Transverse colon (tissue), 4 donors: Measurements from ENCODE around the gene PCSK5. TPM values are rescaled to one million over a fixed set of nuclear protein-coding genes. Genes with fewer than 3 reads are reported as not detected.

Source experiments
- DNase-seq: peaks from one replicate; pipeline ENCODE4 v3.0.0-alpha.2; 2019
- H3K27ac ChIP-seq, 4 donors: fragments of 200-600 bp; sonication (generic); 2 replicates each; pipeline ENCODE4 v1.5.1; 2016 to 2018; ENCODE audit warnings: inconsistent platforms in 4 of 4
- H3K27me3 ChIP-seq: fragments of 200-600 bp; sonication (generic); 2 replicates; pipeline ENCODE4 v1.5.1; 2017; ENCODE audit warnings: inconsistent platforms
- H3K36me3 ChIP-seq, 4 donors: fragments of 200-600 bp; sonication (generic); 2 replicates each; pipeline ENCODE4 v1.5.1; 2017 to 2019; ENCODE audit warnings: inconsistent platforms in 4 of 4
- H3K4me1 ChIP-seq, 4 donors: fragments of 200-600 bp; sonication (generic); 2 replicates each; pipeline ENCODE4 v1.5.1; 2017 to 2020; ENCODE audit warnings: inconsistent platforms in 4 of 4
- H3K4me3 ChIP-seq, 4 donors: fragments of 200-600 bp; sonication (generic); 1 replicate in 1 of 4; 2 replicates in 3 of 4; pipeline versions ENCODE4 v1.5.1 to v1.6.1; 2017 to 2019; ENCODE audit warnings: inconsistent platforms in 4 of 4
- H3K9me3 ChIP-seq, 2 donors: fragments of 200-600 bp; sonication (generic); 2 replicates each; pipeline ENCODE4 v1.5.1; 2017 to 2019; ENCODE audit warnings: inconsistent platforms in 2 of 2
- EP300 ChIP-seq: sonication (generic); formaldehyde crosslinking; IDR thresholded peaks from one replicate; pipeline ENCODE4 v1.6.1; 2017; ENCODE audit warnings: antibody characterized with exemption, low read depth
- POLR2A ChIP-seq: fragments of 450-650 bp; IDR thresholded peaks from one replicate; pipeline ENCODE4 v1.6.1; 2016; ENCODE audit warnings: antibody characterized with exemption, mild to moderate bottlenecking, moderate library complexity
- POLR2AphosphoS5 ChIP-seq, 3 donors: sonication (generic); formaldehyde crosslinking; IDR thresholded peaks; one replicate each; pipeline ENCODE4 v1.6.1; 2016; ENCODE audit warnings: antibody characterized with exemption in 3 of 3
- WGBS, 2 donors: methylation state at CpG; one replicate each; pipeline ENCODE4 v1.1.5; 2018; ENCODE audit warnings: low coverage in 1 of 2; 5-methylcytosine and 5-hydroxymethylcytosine counted together
- in situ Hi-C, 4 donors: fragments of 200-750 bp; cut with MboI; loops; one replicate each; pipeline versions ENCODE4 v1.15.0 to v1.15.1; 2017; ENCODE audit warnings: low sequenced_read_pairs in 3 of 4, low pct_ligation_motif_present in 1 of 4, low pct_unique_long_range_greater_than_20kb in 1 of 4
- intact Hi-C: fragments of 100-400 bp; cut with DNase I; formaldehyde crosslinking; loops from one replicate; pipeline ENCODE4 v1.15.1; 2023; ENCODE audit warnings: low total_unique reads
- total RNA-seq, 4 donors: library from RNA; depleted of rRNA; stranded (reverse); fragments of >200 nt; gene quantifications; one replicate each; pipeline ENCODE4 v1.1.0, GENCODE V29; 2016
- TF ChIP-seq, protein P1 (sequence below), 5 experiments: fragments of 200-600 bp in 3 of 5; fragments of 450-650 bp in 2 of 5; sonication (generic) in 3 of 5; IDR thresholded peaks; 1 replicate in 2 of 5; 2 replicates in 3 of 5; pipeline ENCODE4 v1.5.1; 2016 to 2017; ENCODE audit warnings: antibody characterized with exemption in 5 of 5, inconsistent platforms in 3 of 5, mild to moderate bottlenecking in 2 of 5, moderate library complexity in 1 of 5

PCSK5 gene
- total RNA-seq, 4 donors from 2014 or later: 110 to 248 (median 127) TPM

DNA sequence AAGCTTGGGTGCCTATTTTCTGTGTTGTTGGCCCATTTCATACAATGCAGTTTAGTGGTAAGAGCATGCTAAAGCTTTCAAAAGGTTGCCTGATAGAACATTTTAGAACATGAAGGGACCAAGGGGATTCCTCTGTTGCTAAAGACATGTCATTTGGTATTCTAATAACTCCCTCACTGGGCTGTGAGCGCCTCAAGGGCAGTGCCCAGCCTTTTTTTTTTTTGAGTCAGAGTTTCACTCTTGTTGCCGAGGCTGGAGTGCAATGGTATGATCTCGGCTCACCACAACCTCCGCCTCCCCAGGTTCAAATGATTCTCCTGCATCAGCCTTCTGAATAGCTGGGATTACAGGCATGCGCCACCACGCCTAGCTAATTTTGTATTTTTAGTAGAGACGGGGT, 77.1 kb downstream of the PCSK5 start:
- DNase-seq: no peak
- WGBS, 2 donors: 88% methylated on average over 7 of the region's 7 CpGs; no CpG with 5 or more reads in 1 of the 2 donors
- intact Hi-C loops (no loop called here), in situ Hi-C loops (no loop called here)
- H3K4me3 ChIP-seq: no peak overlapping the region
- H3K27ac ChIP-seq: no peak overlapping the region
- no peaks in the 10 kb centered on the region for H3K27me3 ChIP-seq
- TF ChIP-seq POLR2AphosphoS5 (IDR thresholded peaks at IDR 0.05) (no peak), EP300 (no peak), POLR2A (no peak)
- TF ChIP-seq, protein P1, sequence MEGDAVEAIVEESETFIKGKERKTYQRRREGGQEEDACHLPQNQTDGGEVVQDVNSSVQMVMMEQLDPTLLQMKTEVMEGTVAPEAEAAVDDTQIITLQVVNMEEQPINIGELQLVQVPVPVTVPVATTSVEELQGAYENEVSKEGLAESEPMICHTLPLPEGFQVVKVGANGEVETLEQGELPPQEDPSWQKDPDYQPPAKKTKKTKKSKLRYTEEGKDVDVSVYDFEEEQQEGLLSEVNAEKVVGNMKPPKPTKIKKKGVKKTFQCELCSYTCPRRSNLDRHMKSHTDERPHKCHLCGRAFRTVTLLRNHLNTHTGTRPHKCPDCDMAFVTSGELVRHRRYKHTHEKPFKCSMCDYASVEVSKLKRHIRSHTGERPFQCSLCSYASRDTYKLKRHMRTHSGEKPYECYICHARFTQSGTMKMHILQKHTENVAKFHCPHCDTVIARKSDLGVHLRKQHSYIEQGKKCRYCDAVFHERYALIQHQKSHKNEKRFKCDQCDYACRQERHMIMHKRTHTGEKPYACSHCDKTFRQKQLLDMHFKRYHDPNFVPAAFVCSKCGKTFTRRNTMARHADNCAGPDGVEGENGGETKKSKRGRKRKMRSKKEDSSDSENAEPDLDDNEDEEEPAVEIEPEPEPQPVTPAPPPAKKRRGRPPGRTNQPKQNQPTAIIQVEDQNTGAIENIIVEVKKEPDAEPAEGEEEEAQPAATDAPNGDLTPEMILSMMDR (IDR thresholded peaks at IDR 0.05): no peak
- H3K4me1 ChIP-seq: peaks cover 0 to 10% (median 0%) of the 10 kb centered on the region in 4 donors
- H3K9me3 ChIP-seq: no peaks in the 10 kb centered on the region
- H3K36me3 ChIP-seq: no peaks in the 10 kb centered on the region

DNA sequence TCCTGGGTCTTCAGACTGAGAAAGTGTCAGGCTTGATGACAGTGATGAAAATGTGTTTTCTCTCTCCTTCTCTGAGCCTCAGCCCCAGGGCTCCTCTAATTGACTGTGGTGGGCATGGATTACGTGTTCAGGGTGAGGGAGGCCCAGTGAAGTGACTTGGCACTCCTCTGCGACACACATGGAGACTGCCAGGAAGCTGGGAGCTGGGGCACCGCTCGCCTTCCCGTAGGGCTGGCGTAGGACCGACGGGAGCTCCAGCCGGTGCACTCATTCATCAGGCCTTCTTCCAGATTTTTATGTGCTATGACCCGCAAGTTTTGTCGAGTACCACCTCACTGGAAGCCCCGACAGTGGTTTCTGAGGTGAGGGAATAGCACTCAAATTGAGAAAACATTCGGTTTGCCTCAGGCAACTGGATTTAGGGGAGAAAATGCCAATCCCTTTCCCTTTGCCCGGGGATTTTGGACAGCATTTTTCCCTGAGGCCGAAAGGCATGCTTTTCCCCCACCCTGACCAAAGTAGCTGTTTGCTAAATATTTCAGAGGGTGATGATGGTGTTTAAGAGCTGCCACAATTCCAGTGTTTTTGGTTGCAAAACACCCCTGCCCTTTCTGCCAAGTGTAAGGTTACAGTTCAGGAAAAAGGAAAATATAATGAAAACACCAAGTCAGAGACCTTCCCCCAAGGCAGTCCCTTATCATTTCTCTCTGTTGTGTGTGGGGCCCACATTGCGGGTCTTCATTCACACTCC, 83.7 kb downstream of the PCSK5 start:
- no peak for DNase-seq
- no peak overlapping the region for H3K4me3 ChIP-seq
- TF ChIP-seq, protein P1 (IDR thresholded peaks at IDR 0.05): no peak
- TF ChIP-seq POLR2AphosphoS5 (IDR thresholded peaks at IDR 0.05) (no peak), POLR2A (no peak), EP300 (no peak)
- H3K9me3 ChIP-seq: no peaks in the 10 kb centered on the region
- H3K27me3 ChIP-seq: no peaks in the 10 kb centered on the region
- intact Hi-C loops (no loop called here), in situ Hi-C loops (no loop called here)
- H3K27ac ChIP-seq: no peak overlapping the region
- WGBS, 2 donors: 91 to 100% methylated on average over 2 to 16 of the region's 16 CpGs
- H3K36me3 ChIP-seq: no peaks in the 10 kb centered on the region
- peaks cover 0 to 6% (median 0%) of the 10 kb centered on the region in 4 donors for H3K4me1 ChIP-seq

DNA sequence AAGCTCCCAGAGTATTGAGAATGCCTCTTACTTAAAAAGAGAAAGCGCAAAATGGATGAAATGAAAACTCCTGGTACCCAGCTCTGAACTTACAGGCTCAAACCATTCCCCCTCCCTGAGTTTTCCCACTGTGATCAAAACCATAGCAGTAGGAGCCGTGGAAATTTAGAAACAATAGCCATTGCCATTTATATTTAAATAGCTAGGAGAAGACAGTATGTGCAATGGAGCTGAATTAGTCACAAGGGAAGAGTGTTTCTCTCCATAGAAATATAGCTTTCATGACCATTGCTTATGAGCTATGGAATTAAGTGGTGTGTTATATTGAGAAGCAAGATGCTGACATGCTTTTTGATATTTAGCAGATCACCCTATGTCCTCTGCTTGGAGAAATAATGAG, 84.6 kb downstream of the PCSK5 start:
- no peak overlapping the region for H3K27ac ChIP-seq
- intact Hi-C loops: no loop called here
- H3K4me3 ChIP-seq: no peak overlapping the region
- in situ Hi-C loops: no loop called here
- peaks cover 0 to 6% (median 0%) of the 10 kb centered on the region in 4 donors for H3K4me1 ChIP-seq
- H3K27me3 ChIP-seq: no peaks in the 10 kb centered on the region
- DNase-seq: no peak
- TF ChIP-seq, protein P1 (IDR thresholded peaks at IDR 0.05): no peak
- no peak for TF ChIP-seq EP300
- no peak for TF ChIP-seq POLR2A
- TF ChIP-seq POLR2AphosphoS5 (IDR thresholded peaks at IDR 0.05): no peak
- H3K36me3 ChIP-seq: no peaks in the 10 kb centered on the region
- no peaks in the 10 kb centered on the region for H3K9me3 ChIP-seq
- WGBS, 2 donors: 82 to 87% methylated on average over 2 of the region's 2 CpGs

DNA sequence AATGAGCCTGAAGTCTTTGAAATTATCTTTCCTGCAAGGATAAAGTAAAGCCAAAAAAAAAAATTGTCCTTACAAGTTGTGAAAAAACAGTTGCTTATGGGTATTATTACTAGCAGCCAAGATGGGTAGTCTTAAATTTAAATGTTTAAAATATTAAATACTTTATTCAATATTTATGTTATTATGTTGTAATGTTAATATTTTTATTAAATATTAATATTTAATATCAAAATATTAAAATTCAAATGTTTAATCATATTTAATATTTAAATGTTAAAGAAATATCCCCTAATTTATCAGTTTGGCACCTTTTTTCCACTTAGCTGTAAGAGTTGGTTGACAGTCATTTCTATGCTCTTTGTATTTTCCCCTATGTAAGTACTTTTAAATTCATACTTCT, 86.1 kb downstream of the PCSK5 start:
- TF ChIP-seq EP300 (no peak), POLR2A (no peak), POLR2AphosphoS5 (IDR thresholded peaks at IDR 0.05) (no peak)
- TF ChIP-seq, protein P1 (IDR thresholded peaks at IDR 0.05): no peak
- Histone ChIP-seq H3K4me1 (peaks cover 0 to 6% (median 0%) of the 10 kb centered on the region in 4 donors), H3K4me3 (no peak overlapping the region), H3K27me3 (no peaks in the 10 kb centered on the region), H3K27ac (no peak overlapping the region), H3K9me3 (no peaks in the 10 kb centered on the region), H3K36me3 (no peaks in the 10 kb centered on the region)
- intact Hi-C loops (no loop called here), in situ Hi-C loops (no loop called here)
- no peak for DNase-seq
